A204.1 (cell line): ENCODE data around the gene SEC11A.
"Not testable (repeated sequence)": the region's sequence is repeated elsewhere in the genome, so short reads cannot be mapped to it uniquely, and the experiment has no call there.

ENCODE experiments used
- FAIRE-seq: peaks from 2 replicates; lab custom pipeline; 2012; peaks lifted over from hg19 to GRCh38; lab: Jason Lieb, UNC

SEC11A gene

DNA sequence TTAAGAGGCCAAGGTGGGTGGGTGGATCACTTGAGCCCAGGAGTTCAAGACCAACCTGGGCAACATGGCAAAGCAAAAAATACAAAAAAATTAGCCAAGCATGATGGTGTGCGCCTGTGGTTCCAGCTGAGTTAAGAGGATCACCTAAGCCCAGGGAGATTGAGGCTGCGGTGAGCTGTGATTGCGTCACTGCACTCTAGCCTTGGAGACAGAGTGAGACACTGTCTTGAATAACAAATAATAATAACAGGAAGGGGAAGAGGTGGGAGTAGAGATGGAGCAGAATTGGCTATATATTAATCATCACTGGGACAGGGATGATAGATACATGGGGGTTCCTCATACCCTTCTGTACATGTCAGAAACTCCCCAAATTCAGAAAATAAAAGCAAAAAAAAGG lies 34.1 kb downstream of the SEC11A start:
- no peak for FAIRE-seq

DNA sequence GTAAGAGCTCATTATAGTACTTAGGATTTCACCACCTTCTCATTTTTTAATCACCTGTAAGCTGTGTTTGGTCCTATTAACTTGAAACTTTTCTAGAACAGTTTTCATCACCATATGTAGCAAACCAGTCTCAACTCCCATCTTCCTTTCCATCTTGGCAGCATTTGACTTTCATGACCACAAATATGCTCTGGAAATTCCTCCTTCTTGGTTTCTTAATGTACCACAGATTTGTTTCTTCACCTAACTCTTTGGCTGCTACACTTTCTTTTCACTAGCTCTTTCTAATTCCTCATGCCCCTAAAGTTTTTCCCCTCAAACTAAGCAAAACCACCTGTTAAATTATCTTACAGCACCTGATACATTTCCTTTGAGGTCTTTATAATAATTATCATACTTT lies 44.7 kb downstream of the SEC11A start:
- FAIRE-seq: no peak

DNA sequence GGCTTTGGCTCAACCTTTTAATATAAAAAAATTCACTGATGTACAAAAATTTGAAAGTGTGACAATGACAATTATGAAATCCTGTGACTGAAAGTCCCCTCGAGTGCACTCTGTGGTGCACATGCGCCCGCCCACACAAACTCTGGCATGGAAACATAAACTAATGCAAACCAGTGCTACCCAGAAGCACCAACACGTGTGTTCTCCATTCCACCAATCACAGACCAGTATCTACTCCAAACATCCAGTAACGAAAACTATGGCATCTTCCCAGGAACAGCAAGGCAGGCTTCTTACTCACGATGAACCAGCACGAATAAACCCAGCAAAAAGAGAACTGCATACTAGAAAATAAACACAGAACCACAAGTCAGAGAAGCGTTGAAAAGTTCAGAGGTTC lies 46.2 kb downstream of the SEC11A start:
- no peak for FAIRE-seq

DNA sequence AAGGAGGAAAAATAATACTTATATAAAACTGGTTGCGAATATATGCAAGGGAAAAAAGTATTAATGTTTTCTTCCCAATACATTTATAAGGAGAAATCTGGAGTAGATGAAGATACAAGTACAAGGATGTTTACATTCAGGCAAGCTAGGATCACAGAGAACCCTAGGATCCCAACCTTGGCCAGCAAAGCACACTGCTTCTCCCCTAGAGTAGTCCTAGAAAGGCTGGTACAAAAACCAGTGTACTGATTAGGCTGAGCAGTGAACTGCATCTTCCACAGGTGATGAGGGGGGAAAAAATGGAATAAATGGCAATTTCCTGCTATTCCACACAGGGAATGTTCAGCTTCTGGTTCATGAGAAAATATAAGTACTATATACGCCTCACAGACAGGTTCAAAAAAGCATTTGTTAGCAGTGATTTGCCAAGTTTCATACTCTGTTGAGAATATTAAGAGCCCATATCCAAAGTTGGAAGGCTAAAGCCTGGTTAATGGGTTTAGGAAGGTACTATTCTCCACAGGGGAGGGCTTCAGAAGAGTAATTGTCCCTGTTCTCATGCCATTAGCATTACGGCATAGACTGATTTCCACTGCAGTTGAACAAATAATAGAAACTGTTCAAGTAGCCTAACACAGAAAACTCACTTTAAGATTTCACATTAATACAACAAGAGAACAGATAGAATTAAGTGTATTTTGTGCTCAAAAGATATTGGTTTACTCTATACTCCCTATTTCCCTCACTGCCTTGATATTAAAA lies 47.5 kb downstream of the SEC11A start:
- no peak for FAIRE-seq

DNA sequence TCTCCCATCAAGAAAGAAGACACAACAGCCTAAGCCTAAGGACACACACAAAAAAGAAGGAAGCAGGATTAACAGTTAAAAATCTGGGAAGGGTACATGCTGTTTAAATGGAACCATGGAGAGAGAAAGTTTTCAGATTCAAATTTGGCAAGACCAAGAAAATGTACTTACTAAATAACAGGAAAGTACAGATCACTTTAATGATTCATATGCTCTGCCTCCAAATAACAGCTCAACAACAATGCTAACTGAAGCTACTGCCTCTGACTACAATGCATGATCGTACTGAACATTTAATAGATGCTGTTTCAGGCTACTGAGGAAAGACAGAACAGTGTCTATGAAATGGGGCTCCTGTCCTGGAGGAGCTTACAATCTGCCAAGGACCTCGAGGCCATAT lies 49.6 kb downstream of the SEC11A start:
- FAIRE-seq: no peak

DNA sequence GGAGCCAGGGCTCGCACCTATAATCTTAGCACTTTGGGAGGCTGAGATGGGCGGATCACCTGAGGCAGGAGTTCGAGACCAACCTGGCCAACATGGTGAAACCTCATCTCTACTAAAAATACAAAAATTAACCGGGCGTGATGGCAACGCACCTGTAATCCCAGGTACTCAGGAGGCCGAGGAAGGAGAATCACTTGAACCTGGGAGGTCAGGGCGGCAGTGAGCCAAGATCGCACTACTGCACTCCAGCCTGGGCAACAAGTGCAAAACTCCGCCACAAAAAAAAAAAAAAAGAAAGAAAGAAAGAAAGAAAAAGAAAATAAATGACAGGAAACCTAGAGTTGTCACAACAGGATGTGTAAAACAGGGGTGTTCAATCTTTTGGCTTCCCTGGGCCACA lies 54.9 kb downstream of the SEC11A start:
- no peak for FAIRE-seq

DNA sequence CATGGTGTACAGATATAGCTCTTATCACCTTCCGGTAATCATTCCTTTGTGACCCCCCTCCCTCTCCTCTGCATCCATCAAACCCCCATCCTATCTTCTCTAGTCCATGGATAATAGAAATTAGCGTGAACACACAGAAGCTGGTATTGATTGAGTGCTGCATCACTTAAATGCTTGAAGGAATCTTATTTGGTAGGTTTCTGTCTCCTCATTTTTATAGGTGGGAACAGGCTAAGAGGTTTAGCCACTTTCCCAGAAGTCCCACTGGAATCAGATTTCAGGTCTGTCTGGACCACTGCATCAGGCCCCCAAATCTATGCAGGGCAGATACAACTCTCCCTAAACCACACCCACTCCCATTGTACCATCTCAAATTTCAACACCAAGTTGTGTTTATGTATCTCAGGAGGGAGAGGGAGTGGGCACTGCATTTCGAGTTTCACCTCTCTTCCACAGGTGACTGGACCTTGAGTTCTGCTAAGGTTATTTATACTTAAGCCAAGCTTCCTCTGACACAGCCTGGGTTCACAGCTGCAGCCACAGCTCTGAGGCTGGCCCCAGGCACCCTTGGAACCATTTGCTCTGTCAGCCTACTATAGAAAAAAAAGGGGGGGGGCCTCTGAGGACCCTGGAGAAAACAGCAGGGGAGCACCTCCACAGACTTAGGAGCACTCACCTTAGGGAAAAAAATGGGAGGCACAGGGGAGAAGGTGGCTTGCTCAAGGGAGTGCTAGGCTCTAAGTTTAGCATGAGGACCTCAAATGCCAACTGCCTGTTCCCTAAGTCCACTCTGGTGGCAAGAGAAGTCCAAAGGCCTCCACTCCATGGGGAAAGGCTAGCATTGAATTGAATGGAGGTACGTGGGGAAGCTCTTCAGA lies 55.8 kb downstream of the SEC11A start:
- FAIRE-seq: no peak

DNA sequence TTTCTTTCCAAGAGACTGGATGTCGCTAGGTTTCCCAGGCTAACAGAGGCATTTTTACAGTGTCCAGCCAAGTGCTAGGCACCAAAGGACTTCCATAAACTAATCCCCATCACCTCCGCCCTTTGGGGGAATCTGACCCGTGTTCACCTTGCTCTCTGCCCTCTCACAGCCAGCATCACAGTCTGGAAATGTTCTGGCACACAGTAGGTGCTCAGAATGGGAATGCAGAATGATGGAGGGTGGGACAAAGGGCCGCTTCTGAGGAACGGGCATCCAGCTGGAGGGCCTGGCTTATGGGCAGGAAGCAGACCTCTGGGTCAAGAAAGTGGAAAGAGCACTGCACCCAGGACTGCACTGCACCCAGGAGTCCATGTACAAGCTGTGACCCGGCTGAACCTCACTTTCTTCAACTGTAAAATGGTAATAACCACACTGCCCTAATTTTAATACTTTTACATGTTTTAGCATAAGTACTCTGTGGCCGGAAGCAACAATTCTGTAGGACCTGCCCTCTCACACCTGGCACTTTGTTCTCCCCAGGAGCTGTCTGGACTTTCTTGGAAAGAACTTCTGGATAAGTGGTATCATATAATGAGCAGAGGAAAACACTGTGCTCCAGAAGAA lies 57.0 kb downstream of the SEC11A start:
- no peak for FAIRE-seq

DNA sequence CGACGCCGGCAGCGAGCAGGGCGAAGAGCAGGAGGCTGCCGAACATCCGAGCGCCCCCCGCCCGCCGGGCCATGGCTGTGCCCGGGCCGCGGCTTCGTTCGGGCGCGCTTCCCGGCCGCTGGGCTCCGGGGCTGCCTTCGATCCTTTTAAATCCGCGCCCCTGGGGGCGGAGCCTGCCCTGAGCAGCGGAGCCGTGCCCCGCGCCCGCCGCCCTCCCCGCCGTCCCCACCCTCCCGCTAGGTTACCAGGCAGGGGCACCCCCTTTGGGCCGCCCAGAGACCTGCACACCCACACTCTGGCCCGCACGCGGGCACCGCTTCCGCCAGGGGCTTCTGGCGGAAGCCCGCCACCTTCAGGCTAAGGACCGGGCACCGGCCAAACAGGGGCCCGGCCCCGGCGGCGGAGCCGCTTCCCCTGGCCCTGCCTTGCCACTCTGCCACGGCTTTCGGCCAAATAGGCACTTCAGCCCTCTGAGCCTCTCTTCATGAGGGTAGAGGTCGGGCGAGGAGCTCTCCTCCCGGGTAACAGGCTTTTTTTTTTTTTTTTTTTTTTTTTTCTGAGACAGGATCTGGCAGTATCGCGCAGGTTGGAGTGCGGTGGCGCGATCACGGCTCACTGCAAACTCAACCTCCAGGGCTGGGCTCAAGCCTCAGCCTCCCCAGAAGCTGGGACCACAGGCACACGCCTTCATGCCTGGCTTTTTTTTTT lies 57.7 kb downstream of the SEC11A start, which contains the start of gene NMB:
NMB (minus strand) TSS at position 120 of the 708 bp plus-strand sequence; CDS start at position 73, 47 bp downstream.
- no peak for FAIRE-seq

DNA sequence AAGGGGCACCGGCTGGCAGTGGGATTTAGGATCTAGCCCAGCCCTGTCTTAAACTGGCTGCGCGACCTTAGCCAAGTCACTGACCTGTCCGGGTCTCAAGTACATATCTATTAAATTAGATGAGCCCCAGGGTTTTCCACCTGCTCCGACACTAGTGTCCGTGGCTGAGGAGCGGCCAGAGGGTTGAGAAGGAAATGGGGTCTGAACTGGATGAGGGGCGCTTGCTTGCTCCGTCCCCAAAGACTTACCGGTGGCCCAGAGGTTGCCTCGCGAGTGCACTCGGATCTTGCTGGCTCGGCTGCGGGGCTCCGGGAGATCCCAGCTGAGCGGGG lies 58.2 kb downstream of the SEC11A start:
- no peak for FAIRE-seq

DNA sequence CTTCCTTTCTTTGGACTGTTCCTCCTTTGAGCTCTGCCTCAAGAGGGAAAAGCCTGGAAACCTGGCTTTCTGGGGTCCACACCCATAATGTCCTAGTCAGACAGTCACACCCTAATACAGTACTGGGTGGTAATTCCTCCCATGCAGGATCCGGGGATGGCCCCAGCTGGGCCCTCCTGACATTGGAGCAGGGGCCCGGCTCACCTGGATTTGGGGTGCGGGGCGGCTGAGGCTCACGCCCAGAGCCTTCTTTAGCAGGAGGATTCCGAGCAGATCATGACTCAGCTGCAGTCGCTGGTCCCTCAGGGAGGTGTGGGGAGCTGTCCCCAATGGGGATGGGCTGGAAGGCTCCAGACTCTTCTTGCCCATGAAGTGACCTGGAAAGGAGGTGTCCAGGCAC lies 59.0 kb downstream of the SEC11A start:
- FAIRE-seq: no peak

DNA sequence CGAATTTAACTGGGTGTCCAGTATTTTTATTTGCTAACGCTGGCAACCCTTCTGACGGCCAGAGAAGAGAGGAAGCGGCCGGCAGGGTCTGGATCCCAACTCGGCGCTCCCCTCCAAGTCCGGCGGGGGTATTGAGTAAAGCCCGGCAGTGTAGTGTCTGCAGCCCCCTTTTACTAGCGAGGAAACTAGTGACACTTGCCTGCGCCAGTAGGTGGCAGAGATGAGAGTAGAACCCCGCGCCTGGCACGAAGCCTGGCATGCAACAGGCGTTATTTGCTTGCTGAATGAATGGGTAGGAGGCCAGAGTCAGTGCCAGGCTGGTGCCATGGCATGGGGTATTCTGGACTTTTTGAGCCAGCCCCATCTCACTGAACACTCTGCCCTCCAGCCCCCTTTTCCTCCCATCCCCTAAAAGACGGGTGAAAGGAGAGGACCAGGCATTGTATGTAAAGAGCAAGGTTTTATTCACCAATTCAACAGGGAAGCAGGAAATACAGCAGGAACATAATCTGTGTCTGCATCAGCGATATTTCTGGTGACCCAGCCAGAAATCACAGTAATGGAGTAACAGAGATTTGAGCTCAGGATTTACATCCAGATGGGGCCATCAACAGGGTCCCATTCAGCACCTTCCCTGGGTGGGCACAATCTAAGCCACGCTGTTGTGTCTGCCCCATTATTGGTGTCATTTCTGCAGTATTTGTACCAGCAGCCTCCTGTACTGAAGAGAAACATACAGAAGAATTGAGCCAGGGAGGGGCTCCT lies 61.1 kb downstream of the SEC11A start:
- no peak for FAIRE-seq

DNA sequence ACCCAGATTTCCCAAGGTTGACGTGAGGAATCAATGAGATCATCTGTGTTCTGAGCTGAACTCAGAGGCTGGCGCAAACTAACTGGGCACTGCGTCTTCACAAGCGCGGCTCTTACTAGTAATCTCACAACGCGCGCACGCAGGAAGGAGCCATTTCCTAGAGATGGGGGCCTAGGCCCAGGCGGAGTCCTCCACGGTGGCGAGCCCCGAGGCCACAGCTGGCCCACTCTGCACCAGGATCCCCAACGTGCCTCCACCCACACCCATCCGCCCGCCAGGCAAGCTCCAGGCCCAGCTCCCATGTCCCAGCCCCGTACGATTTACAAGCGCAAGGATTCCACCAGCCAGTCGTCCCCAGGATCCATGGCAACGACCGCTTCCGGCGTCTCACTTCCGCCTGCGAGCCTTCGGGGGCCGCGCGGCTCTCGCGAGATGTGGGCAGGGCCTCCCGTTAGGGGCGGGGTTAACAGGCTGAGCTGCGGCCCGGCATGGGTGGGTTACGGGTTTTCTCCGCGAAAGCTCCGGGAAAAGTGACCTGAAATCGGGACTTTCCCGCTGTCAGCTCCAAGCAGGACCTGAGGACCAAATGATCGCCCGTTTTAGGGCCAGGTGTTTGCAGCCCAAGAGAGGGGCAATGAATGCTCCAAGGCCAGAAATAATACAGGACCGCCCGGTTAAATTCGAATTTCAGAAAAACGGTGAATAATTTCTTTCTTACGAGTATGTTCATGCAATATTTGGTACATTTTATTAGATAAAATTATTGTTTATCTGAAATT lies 61.8 kb downstream of the SEC11A start, which contains the start of gene WDR73:
WDR73 (minus strand) TSS at position 374 of the 779 bp plus-strand sequence; CDS start at position 365, 9 bp downstream.
- peak; percentile 9 for FAIRE-seq

DNA sequence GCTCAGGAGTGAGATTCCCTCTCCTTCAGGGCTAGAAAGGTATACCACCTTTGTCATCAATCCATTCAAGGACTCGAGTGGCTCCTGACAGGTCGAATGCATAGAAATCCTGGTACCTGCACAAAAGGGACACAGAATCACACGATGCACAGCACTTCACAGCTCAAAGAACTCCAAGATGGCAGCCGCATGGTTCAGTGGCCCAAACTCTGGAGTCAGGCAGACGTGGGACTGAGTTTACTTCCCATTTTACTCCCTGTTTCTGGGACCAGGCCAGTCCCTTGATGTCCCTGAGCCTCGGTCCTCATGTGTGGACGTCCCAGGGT lies 62.4 kb downstream of the SEC11A start:
- no peak for FAIRE-seq

DNA sequence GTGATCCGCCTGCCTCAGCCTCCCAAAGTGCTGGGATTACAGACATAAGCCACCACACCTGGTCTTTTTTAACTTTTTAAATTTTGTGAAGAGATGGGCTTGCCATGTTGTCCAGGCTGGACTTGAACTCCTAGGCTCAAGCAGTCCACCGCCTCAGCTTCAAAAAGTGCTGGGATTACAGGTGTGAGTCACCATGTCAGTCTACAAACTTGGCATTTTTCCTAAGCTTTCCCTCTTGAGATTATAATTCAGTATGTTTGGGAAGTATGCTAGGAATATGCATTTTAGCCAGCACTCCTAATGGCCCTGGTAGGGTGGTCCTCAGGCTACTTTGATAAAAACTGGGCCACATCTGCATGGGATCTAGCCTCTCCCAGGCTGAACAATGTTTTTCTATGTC lies 66.2 kb downstream of the SEC11A start:
- FAIRE-seq: no peak

DNA sequence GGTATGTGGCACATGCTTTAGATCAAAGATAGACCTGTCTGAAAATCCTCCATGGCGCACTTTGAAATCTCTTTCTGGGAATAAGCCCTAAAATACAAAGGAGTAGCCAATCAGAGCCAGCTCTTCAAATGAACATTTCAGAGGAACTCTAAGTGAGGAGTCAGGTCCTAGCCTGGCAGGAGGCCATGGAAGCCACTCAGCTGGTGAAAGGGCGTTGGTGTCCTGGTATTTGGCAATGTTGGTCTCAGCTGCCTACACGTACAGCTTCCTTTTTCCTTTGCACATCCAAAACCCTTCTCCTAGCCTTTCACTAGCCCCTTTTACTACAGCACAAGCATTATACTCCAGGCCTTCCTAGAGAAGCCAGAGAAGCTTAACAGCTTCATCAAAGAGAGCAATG lies 67.4 kb downstream of the SEC11A start:
- FAIRE-seq: no peak

DNA sequence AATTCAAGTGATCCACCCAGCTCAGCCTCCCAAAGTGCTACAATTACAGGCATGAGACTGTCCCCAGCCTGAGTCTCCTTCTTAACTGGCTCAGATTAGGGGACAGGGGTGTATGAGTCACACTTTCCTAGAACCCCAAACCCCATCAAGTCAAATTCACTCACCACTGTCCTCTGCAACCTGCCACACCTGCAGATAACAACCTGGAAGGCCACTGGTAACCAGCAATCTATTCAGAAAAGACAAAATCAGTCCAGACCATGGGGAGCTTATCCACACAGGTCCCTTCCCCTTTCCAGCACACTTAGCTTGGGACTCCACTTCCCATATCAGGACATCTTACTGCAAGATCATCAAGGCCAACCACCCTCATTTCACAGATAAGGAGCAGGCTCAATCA lies 68.2 kb downstream of the SEC11A start:
- FAIRE-seq: no peak

DNA sequence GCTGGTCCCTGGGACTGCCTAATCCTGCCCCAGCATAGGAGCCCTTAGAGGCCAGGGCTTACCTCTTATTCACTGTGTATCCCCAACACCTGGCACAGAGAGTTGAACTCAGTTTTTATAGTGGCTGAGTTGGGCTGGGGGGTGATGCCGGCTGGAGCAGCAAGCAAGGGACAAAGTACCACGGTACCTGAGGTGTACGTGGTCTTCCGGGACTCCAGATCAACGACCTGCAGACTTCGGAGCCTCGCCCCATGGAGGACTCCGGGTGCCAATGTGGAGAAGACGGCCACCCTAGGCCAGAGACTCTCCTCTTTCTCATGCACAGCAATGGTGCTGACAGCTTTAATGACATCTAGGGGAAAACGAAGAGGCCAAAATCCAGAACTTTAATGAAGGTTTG lies 69.9 kb downstream of the SEC11A start:
- no peak for FAIRE-seq

DNA sequence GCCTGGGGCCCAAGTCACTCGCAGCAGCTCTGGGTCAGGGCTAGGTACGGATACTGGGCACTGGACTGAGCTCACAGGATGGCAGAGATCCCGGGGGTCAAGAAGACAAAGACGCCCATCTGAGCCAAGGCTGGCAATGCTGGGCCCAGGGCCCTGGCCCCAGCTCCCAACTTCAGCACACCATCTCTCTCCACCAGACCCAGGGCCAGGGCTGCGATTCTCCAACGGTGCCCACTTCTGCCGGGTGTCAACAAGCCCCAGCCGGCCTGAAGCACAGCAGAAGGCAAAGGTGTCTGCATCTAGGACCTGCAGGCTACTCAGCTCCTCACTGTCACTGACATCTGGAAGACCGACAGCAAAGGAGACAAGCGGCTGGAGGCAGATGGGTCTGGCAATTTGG lies 70.4 kb downstream of the SEC11A start:
- FAIRE-seq: no peak

DNA sequence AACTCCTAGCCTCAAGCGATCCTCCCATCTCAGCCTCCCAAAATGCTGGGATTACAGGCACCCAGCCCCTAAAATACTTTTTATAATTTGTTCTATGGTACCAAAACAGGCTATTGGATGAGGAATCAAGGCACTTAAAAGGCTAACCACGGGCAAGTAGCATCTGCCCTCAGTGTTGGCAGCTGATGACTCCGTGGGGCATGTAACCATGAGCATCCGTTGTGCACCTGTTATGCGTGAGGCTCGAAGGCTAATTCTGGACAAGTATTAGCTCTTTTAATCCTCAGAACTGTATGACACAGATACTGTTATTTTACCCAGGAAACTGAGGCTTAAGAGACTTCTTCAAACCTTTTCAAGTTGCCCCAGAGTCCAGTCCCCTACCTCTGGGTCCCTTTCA lies 72.1 kb downstream of the SEC11A start:
- FAIRE-seq: no peak

DNA sequence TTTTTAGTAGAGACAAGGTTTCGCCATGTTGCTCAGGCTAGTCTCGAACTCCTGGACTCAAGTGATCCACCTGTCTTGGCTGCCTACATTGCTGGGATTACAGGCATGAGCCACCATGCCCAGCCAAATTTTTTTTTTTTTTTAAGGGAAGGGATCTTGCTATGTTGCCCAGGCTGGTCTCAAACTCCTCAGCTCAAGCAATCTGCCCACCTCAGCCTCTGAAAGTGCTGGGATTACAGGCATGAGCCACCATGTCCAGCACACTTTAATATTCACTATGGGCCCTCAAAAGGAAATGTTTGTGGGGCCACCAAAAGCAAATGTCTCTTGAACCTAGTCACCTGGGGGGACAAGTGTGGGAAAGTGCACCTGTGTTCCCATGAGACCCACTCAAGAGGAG lies 73.3 kb downstream of the SEC11A start:
- not testable (repeated sequence) for FAIRE-seq
